GM12878 (cell line): Measurements from ENCODE around the gene DUSP22. TPM values are rescaled to one million over a fixed set of nuclear protein-coding genes. Genes with fewer than 3 reads are reported as not detected.
A peak's percentile ranks its signal among the peaks of the same experiment; 100 is the strongest.

Experiments used
- ATAC-seq: fragments of 200-7000 bp; cut with Tn5 transposase; 3 replicates; pipeline ENCODE4 v1.9.1; 2020; ENCODE audit warnings: mild to moderate bottlenecking, moderate library complexity
- BruUV-seq: library from RNA; stranded (reverse); fragments of 400-500 nt; replicated peaks from 2 replicates; lab custom pipeline; 2021; lab: Mats Ljungman, UMichigan
- CTCF ChIA-PET: fragments of 300-600 bp; sonication (Branson Sonifier 250); formaldehyde crosslinking; extraction: SDS; loops from one replicate; lab custom pipeline; 2021; ENCODE audit warnings: inconsistent platforms; lab: Yijun Ruan, JAX
- POLR2A ChIA-PET: fragments of 350-600 bp; formaldehyde crosslinking; extraction: SDS; loops from one replicate; lab custom pipeline; 2021; ENCODE audit warnings: inconsistent platforms; lab: Charles Lee
- RAD21 ChIA-PET: fragments of 300-600 bp; sonication (Branson Sonifier 250); formaldehyde crosslinking; loops from one replicate; lab custom pipeline; 2023; ENCODE audit warnings: antibody characterized with exemption; ENCODE audit not compliant: unreplicated experiment; lab: Charles Lee
- SMC1A ChIA-PET: fragments of 300-600 bp; sonication (Branson Sonifier 250); formaldehyde crosslinking; loops from one replicate; lab custom pipeline; 2023; ENCODE audit not compliant: unreplicated experiment, uncharacterized antibody; lab: Charles Lee
- DNase-seq: peaks from one replicate; pipeline ENCODE4 v3.0.0-alpha.2; 2011; ENCODE audit warnings: low read depth, low spot score
- FAIRE-seq: peaks from 3 replicates; lab custom pipeline; 2011; peaks lifted over from hg19 to GRCh38; lab: Jason Lieb, UNC
- H2AFZ ChIP-seq: 2 replicates; pipeline ENCODE4 v1.6.0; 2011; ENCODE audit warnings: low read depth, low read length, control low read depth; ENCODE audit not compliant: control insufficient read depth
- H3K27ac ChIP-seq: 2 replicates; pipeline ENCODE4 v1.5.1; 2011; ENCODE audit warnings: control low read depth; ENCODE audit not compliant: control insufficient read depth, insufficient read depth
- H3K27me3 ChIP-seq, 2 experiments: replicated peaks in 1 of 2; 2 replicates each; pipeline versions ENCODE4 v1.6.0 to v1.6.1; 2011; ENCODE audit warnings: low read length in 1 of 2; ENCODE audit not compliant: control insufficient read depth in 2 of 2, insufficient read depth in 2 of 2
- H3K36me3 ChIP-seq, 2 experiments: 2 replicates each; pipeline ENCODE4 v1.5.1; 2011; ENCODE audit warnings: low read length in 1 of 2; ENCODE audit not compliant: control insufficient read depth in 2 of 2, insufficient read depth in 2 of 2
- H3K4me1 ChIP-seq: 2 replicates; pipeline ENCODE4 v1.6.1; 2011; ENCODE audit warnings: mild to moderate bottlenecking, low read length, moderate library complexity, mixed read lengths; ENCODE audit not compliant: control insufficient read depth, insufficient read depth
- H3K4me2 ChIP-seq: 2 replicates; pipeline ENCODE4 v1.6.0; 2011; ENCODE audit warnings: control low read depth; ENCODE audit not compliant: control insufficient read depth, insufficient read depth
- H3K4me3 ChIP-seq: fragments of 200-600 bp; sonication (generic); 2 replicates; pipeline ENCODE4 v1.5.1; 2016
- H3K79me2 ChIP-seq: 2 replicates; pipeline ENCODE4 v1.6.0; 2011; ENCODE audit warnings: low read length; ENCODE audit not compliant: control insufficient read depth, insufficient read depth
- H3K9ac ChIP-seq: 2 replicates; pipeline ENCODE4 v1.8.0; 2011; ENCODE audit warnings: low read length, control low read depth, mixed read lengths; ENCODE audit not compliant: control insufficient read depth, insufficient read depth
- H3K9me3 ChIP-seq: replicated peaks from 3 replicates; pipeline ENCODE4 v1.5.1; 2011; ENCODE audit warnings: mild to moderate bottlenecking, low read length; ENCODE audit not compliant: control insufficient read depth, insufficient read depth
- H4K20me1 ChIP-seq: 2 replicates; pipeline ENCODE4 v1.6.0; 2011; ENCODE audit not compliant: control insufficient read depth, insufficient read depth
- CHD2 ChIP-seq: IDR thresholded peaks from 2 replicates; pipeline ENCODE4 v1.6.1; 2011; ENCODE audit warnings: low read depth, low read length, improper control_type of control experiment, borderline replicate concordance
- HCFC1 ChIP-seq: fragments of 150-350 bp; IDR thresholded peaks from 2 replicates; pipeline ENCODE4 v1.6.1; 2014; ENCODE audit warnings: low read length
- JUNB ChIP-seq: IDR thresholded peaks from 2 replicates; pipeline ENCODE4 v1.6.1; 2016; ENCODE audit warnings: antibody characterized with exemption, mild to moderate bottlenecking
- MTA3 ChIP-seq: IDR thresholded peaks from 2 replicates; pipeline ENCODE4 v1.6.1; 2012; ENCODE audit warnings: low read length, inconsistent platforms, borderline replicate concordance
- MXI1 ChIP-seq: fragments of 150-350 bp; IDR thresholded peaks from 2 replicates; pipeline ENCODE4 v1.6.1; 2011; ENCODE audit warnings: low read depth, mild to moderate bottlenecking, inconsistent platforms, low read length, improper control_type of control experiment
- NFYB ChIP-seq: IDR thresholded peaks from 2 replicates; pipeline ENCODE4 v1.6.1; 2011; ENCODE audit warnings: low read depth, mild to moderate bottlenecking, low read length, improper control_type of control experiment, moderate library complexity; ENCODE audit not compliant: insufficient read depth
- PRDM15 ChIP-seq: fragments of 450-650 bp; formaldehyde crosslinking; IDR thresholded peaks from 2 replicates; pipeline ENCODE4 v1.4.0; 2020; ENCODE audit warnings: mild to moderate bottlenecking, moderate library complexity
- TBL1XR1 ChIP-seq: IDR thresholded peaks from 2 replicates; pipeline ENCODE4 v1.6.1; 2012; ENCODE audit warnings: low read depth, low read length, improper control_type of control experiment
- TCF3 ChIP-seq: IDR thresholded peaks from 2 replicates; pipeline ENCODE4 v1.6.1; 2012; ENCODE audit warnings: low read depth, mild to moderate bottlenecking, low read length, borderline replicate concordance; ENCODE audit not compliant: insufficient read depth
- ZSCAN29 ChIP-seq: fragments of 450-650 bp; IDR thresholded peaks from 2 replicates; pipeline ENCODE4 v1.6.1; 2017; ENCODE audit warnings: mild to moderate bottlenecking, moderate library complexity
- WGBS: methylation state at CpG from one replicate; pipeline ENCODE4 v1.1.6; 2016; ENCODE audit warnings: low lambda C conversion rate; ENCODE audit not compliant: insufficient replicate concordance, insufficient coverage; ENCODE audit errors: missing lambda C conversion rate; 5-methylcytosine and 5-hydroxymethylcytosine counted together
- in situ Hi-C: fragments of 300-500 bp; cut with MboI; formaldehyde crosslinking; loops from 9 replicates; pipeline ENCODE4 v1.14.3; 2018; ENCODE audit warnings: mixed read lengths
- intact Hi-C: fragments of 100-400 bp; cut with micrococcal nuclease; formaldehyde crosslinking; loops from one replicate; pipeline ENCODE4 v1.14.2; 2022; ENCODE audit not compliant: unreplicated experiment
- polyA plus RNA-seq, 11 experiments: library from polyadenylated mRNA; depleted of rRNA in 4 of 11; unstranded in 6 of 11; stranded (reverse) in 5 of 11; fragments of >200 nt; fragmentation: Nextera tagmentation in 4 of 11; fragmentation: Illumina TruSeq in 1 of 11; extraction: Ambion mirVana in 4 of 11; extraction: Trizol in 1 of 11; gene quantifications; 1 replicate in 1 of 11; 2 replicates in 10 of 11; pipeline versions ENCODE4 v1.2.1 to v1.2.3, GENCODE V29; 2011 to 2016; ENCODE audit warnings: inconsistent platforms in 2 of 11, missing spikeins in 2 of 11, low read depth in 1 of 11
- total RNA-seq, 4 experiments: library from RNA; depleted of rRNA in 3 of 4; stranded (reverse); fragments of >200 nt in 3 of 4; fragmentation: Illumina TruSeq in 1 of 4; extraction: Trizol in 1 of 4; gene quantifications; 2 replicates each; pipeline versions ENCODE4 v1.2.1 to v1.2.3, GENCODE V29; 2013 to 2021

DUSP22 gene
- total and polyA plus RNA-seq, 10 of the 15 experiments (the other 5 are each of a cell fraction or from before 2014, with no cell fraction given): 78.9 to 156 (median 107) TPM

- TF ChIP-seq ZSCAN29: no peak
- TF ChIP-seq, all 136 proteins: peak for 27
Observed at GRCh38 chr6:296151-297122, 4.2 kb downstream of the DUSP22 start (continued).

GRCh38 chr6:297571-298232 is 5.4 kb downstream of the DUSP22 start:
- peaks cover 59% of the 10 kb centered on the region for H3K4me1 ChIP-seq
- peak overlapping the region; percentile 100 for H3K27ac ChIP-seq
- no peaks in the 10 kb centered on the region for H4K20me1 ChIP-seq
- in situ Hi-C loops (no loop called here), intact Hi-C loops (loop anchor here (2.0 kb wide), 1 partner anchor 93 kb away; the partner anchor contains the start of gene IRF4)
- no TSS peak for BruUV-seq
- no peak overlapping the region for H2AFZ ChIP-seq
- peaks cover 99% of the 10 kb centered on the region for H3K79me2 ChIP-seq
- ChIA-PET POLR2A (interaction anchor here (0.8 to 6.4 kb wide), 15 partner anchors 8 to 100 kb away, joined by 3 to 67 read pairs (median 7); no protein-coding TSS in a partner anchor), SMC1A (interaction anchor here (0.9 to 7.2 kb wide), 21 partner anchors 9 to 107 kb away, joined by 3 to 221 read pairs (median 11); partner anchors contain the start of gene IRF4), CTCF (interaction anchor here (0.8 to 5.7 kb wide), 12 partner anchors 10 to 109 kb away, joined by 3 to 56 read pairs (median 6); no protein-coding TSS in a partner anchor), RAD21 (interaction anchor here (0.6 to 6.4 kb wide), 22 partner anchors 10 to 125 kb away, joined by 3 to 112 read pairs (median 7); partner anchors contain the start of gene IRF4)
- H3K36me3 ChIP-seq: peaks cover 3 to 7% of the 10 kb centered on the region in 2 experiments; a peak in 3 of 4 replicates
- DNase-seq (no peak), FAIRE-seq (no peak), ATAC-seq (peak; percentile 2)
- no peaks in the 10 kb centered on the region for H3K9me3 ChIP-seq
- peak overlapping the region; percentile 63 for H3K4me3 ChIP-seq
- peak overlapping the region; percentile 97 for H3K4me2 ChIP-seq
- WGBS: 45% methylated on average over 6 of the region's 6 CpGs
- peak overlapping the region; percentile 98 for H3K9ac ChIP-seq
- H3K27me3 ChIP-seq: no peaks in the 10 kb centered on the region
- TF ChIP-seq CHD2 (0 out of 2 replicates have a peak, but pooled peaks have one; percentile 18), MTA3 (no peak), NFYB (peak; percentile 28; the same call in 1 of the 2 replicates), MXI1 (0 out of 2 replicates have a peak, but pooled peaks have one; percentile 31), JUNB (peak; percentile 44), TCF3 (0 out of 2 replicates have a peak, but pooled peaks have one; percentile 4), HCFC1 (0 out of 2 replicates have a peak, but pooled peaks have one; percentile 16), TBL1XR1 (no peak), PRDM15 (CRISPR knock-in tag) (no peak)
